K562 (cell line): ENCODE results near the gene MOCS3. TPM values are rescaled to one million over a fixed set of nuclear protein-coding genes. Genes with fewer than 3 reads are reported as not detected.

Source experiments
- ATAC-seq: fragments of 200-7000 bp; cut with Tn5 transposase; 3 replicates; pipeline ENCODE4 v1.9.1; 2020; ENCODE audit warnings: moderate library complexity
- BruUV-seq: library from RNA; stranded (reverse); fragments of 400-500 nt; replicated peaks from 2 replicates; lab custom pipeline; 2021; lab: Mats Ljungman, UMichigan
- CTCF ChIA-PET: fragments of 300-600 bp; formaldehyde crosslinking; extraction: SDS; loops from one replicate; lab custom pipeline; 2021; ENCODE audit warnings: low intra/inter-chr PET ratio; lab: Yijun Ruan, JAX
- POLR2A ChIA-PET: fragments of 300-600, 350-650 bp; sonication (Branson Sonifier 250); formaldehyde crosslinking; extraction: SDS; loops from one replicate; lab custom pipeline; 2021; ENCODE audit warnings: antibody characterized with exemption, inconsistent platforms; lab: Yijun Ruan, JAX
- DNase-seq, 4 experiments: peaks; one replicate each; pipeline versions ENCODE4 v3.0.0 to v3.0.0-alpha.2; 2011 to 2018; ENCODE audit warnings: low spot score in 3 of 4, mixed read lengths in 3 of 4; ENCODE audit errors: extremely low read depth in 1 of 4
- FAIRE-seq: peaks from 2 replicates; lab custom pipeline; 2011; peaks lifted over from hg19 to GRCh38; lab: Jason Lieb, UNC
- H2AFZ ChIP-seq: 2 replicates; pipeline ENCODE4 v1.6.0; 2011; ENCODE audit warnings: low read depth, low read length, control low read depth, inconsistent platforms
- H3K27ac ChIP-seq: fragments of 200-600 bp; 3 replicates; pipeline ENCODE4 v1.8.0; 2011; ENCODE audit warnings: low read depth, mild to moderate bottlenecking, control low read depth, inconsistent platforms, low read length, moderate library complexity, mixed read lengths; ENCODE audit errors: extremely low read depth
- H3K27me3 ChIP-seq, 2 experiments: fragments of 300-600 bp in 1 of 2; 2 replicates in 1 of 2; 3 replicates in 1 of 2; pipeline versions ENCODE4 v1.6.0 to v1.8.0; 2011; ENCODE audit warnings: inconsistent platforms in 2 of 2, low read length in 2 of 2, mild to moderate bottlenecking in 1 of 2, mixed read lengths in 1 of 2, moderate library complexity in 1 of 2; ENCODE audit not compliant: control insufficient read depth in 2 of 2, insufficient read depth in 2 of 2
- H3K36me3 ChIP-seq: fragments of 300-600 bp; 3 replicates; pipeline ENCODE4 v1.8.0; 2011; ENCODE audit warnings: mild to moderate bottlenecking, low read length, inconsistent platforms; ENCODE audit not compliant: control insufficient read depth, insufficient read depth
- H3K4me1 ChIP-seq, 2 experiments: fragments of 200-600 bp in 1 of 2; replicated peaks in 1 of 2; 2 replicates in 1 of 2; 3 replicates in 1 of 2; pipeline versions ENCODE4 v1.5.1 to v1.8.0; 2011; ENCODE audit warnings: inconsistent platforms in 2 of 2, low read length in 2 of 2, mild to moderate bottlenecking in 1 of 2, mixed read lengths in 1 of 2, moderate library complexity in 1 of 2; ENCODE audit not compliant: control insufficient read depth in 2 of 2, insufficient read depth in 2 of 2
- H3K4me2 ChIP-seq: 2 replicates; pipeline ENCODE4 v1.6.1; 2011; ENCODE audit warnings: low read length, control low read depth, inconsistent platforms, mixed read lengths; ENCODE audit not compliant: insufficient read depth
- H3K4me3 ChIP-seq: fragments of 200-600 bp; sonication (generic), shearing (Covaris generic); 2 replicates; pipeline ENCODE4 v1.5.1; 2016; ENCODE audit warnings: control low read depth, inconsistent platforms
- H3K79me2 ChIP-seq: fragments of 200-600 bp; 3 replicates; pipeline ENCODE4 v1.8.0; 2011; ENCODE audit warnings: low read length, inconsistent platforms; ENCODE audit not compliant: control insufficient read depth, insufficient read depth
- H3K9ac ChIP-seq, 2 experiments: 2 replicates each; pipeline versions ENCODE4 v1.6.0 to v1.6.1; 2011; ENCODE audit warnings: low read depth in 2 of 2, low read length in 2 of 2, control low read depth in 1 of 2, inconsistent platforms in 1 of 2, mild to moderate bottlenecking in 1 of 2, mixed read lengths in 1 of 2; ENCODE audit not compliant: insufficient read depth in 1 of 2
- H3K9me1 ChIP-seq: one replicate; pipeline ENCODE4 v1.6.0; 2011; ENCODE audit warnings: inconsistent platforms, mild to moderate bottlenecking, low read length, moderate library complexity; ENCODE audit not compliant: control insufficient read depth, insufficient read depth
- H3K9me3 ChIP-seq: replicated peaks from 2 replicates; pipeline ENCODE4 v1.5.1; 2011; ENCODE audit warnings: low read depth, low read length, inconsistent platforms; ENCODE audit not compliant: control insufficient read depth, insufficient read depth
- H4K20me1 ChIP-seq: replicated peaks from 2 replicates; pipeline ENCODE4 v1.6.1; 2011; ENCODE audit warnings: low read length, inconsistent platforms, mixed read lengths; ENCODE audit not compliant: control insufficient read depth, insufficient read depth
- HDGF ChIP-seq: fragments of 450-650 bp; IDR thresholded peaks from 2 replicates; pipeline ENCODE4 v1.6.1; 2016
- MXD1 ChIP-seq: fragments of 250-450 bp; sonication (Bioruptor Pico); IDR thresholded peaks from 2 replicates; pipeline ENCODE4 v1.8.0; 2021; ENCODE audit warnings: borderline replicate concordance, mild to moderate bottlenecking, moderate library complexity; ENCODE audit not compliant: poor library complexity, severe bottlenecking
- ZNF239 ChIP-seq: fragments of 250-450 bp; sonication (Bioruptor Pico); IDR thresholded peaks from 2 replicates; pipeline ENCODE4 v1.4.0; 2020; ENCODE audit warnings: mild to moderate bottlenecking
- ZNF384 ChIP-seq: IDR thresholded peaks from 2 replicates; pipeline ENCODE4 v1.6.1; 2012; ENCODE audit warnings: low read depth, low read length, improper control_type of control experiment
- ZNF583 ChIP-seq: fragments of 250-450 bp; sonication (Bioruptor Pico); IDR thresholded peaks from 2 replicates; pipeline ENCODE4 v1.4.0; 2020
- WGBS: fragments of 100-300 bp; shearing (Covaris generic); methylation state at CpG from one replicate; pipeline ENCODE4 v1.1.6; 2016; ENCODE audit warnings: low coverage, mixed read lengths; ENCODE audit not compliant: insufficient coverage; ENCODE audit errors: missing lambda C conversion rate; 5-methylcytosine and 5-hydroxymethylcytosine counted together
- in situ Hi-C: fragments of 300-500 bp; cut with MboI; formaldehyde crosslinking; loops from 4 replicates; pipeline ENCODE4 v1.15.0; 2018; ENCODE audit warnings: inconsistent platforms, mixed read lengths
- intact Hi-C: fragments of 100-400 bp; cut with micrococcal nuclease; formaldehyde crosslinking; loops from 2 replicates; pipeline ENCODE4 v1.14.2; 2022
- polyA plus RNA-seq, 8 experiments: library from polyadenylated mRNA; depleted of rRNA in 4 of 8; stranded (reverse) in 5 of 8; unstranded in 3 of 8; fragments of >200 nt; fragmentation: Nextera tagmentation in 2 of 8; fragmentation: Illumina TruSeq in 1 of 8; extraction: Ambion mirVana in 2 of 8; extraction: Trizol in 1 of 8; gene quantifications; 2 replicates each; pipeline versions ENCODE4 v1.2.1 to v1.2.3, GENCODE V29; 2011 to 2014; ENCODE audit warnings: inconsistent platforms in 1 of 8, missing spikeins in 1 of 8
- total RNA-seq, 7 experiments: library from RNA; depleted of rRNA in 6 of 7; stranded (reverse); fragments of >200 nt in 6 of 7; fragmentation: Illumina TruSeq in 2 of 7; extraction: Trizol in 2 of 7; gene quantifications; 2 replicates each; pipeline versions ENCODE4 v1.2.1 to v1.2.3, GENCODE V29; 2011 to 2021; ENCODE audit warnings: low replicate concordance in 1 of 7
- TF ChIP-seq, protein P1 (sequence below): sonication (generic); formaldehyde crosslinking; IDR thresholded peaks from 2 replicates; pipeline ENCODE4 v1.8.1; 2023; ENCODE audit warnings: mild to moderate bottlenecking, missing genetic modification reagents
- TF ChIP-seq, protein P2 (sequence below): fragments of 250-450 bp; sonication (Bioruptor Pico); IDR thresholded peaks from 2 replicates; pipeline ENCODE4 v1.8.0; 2021; ENCODE audit warnings: mild to moderate bottlenecking, moderate library complexity

MOCS3 gene
- total and polyA plus RNA-seq, 9 of the 15 experiments (the other 6 are each of a cell fraction or from before 2014, with no cell fraction given) = 0.70 to 6.2 (median 2.9) TPM

DNA sequence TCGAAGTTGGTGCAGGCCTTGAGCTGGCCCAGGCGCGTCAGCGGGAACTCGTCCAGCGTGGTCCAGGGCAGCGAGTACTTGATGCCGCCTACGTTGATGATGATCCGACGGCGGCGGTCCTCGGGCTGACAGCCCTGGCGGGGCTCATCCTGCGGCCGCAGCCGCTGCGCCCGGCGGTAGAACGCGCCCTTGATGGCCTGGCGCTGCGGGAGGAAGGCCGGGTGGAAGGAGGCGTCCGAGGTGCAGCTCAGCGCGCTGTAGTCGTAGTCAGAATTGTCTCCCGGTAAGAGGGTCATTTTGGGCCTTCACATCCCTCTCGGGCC lies 51.4 kb downstream of the MOCS3 start:
- no peak for FAIRE-seq
- Histone ChIP-seq H3K79me2 (no peaks in the 10 kb centered on the region), H3K27me3 (peaks cover 12 to 62% of the 10 kb centered on the region in 2 experiments; a peak in 4 of 5 replicates), H2AFZ (no peak overlapping the region), H3K9ac (no peak overlapping the region), H3K9me3 (no peaks in the 10 kb centered on the region), H3K4me3 (no peak overlapping the region), H3K4me1 (peaks cover 0 to 9% of the 10 kb centered on the region in 2 experiments; a peak in 1 of 5 replicates), H3K36me3 (no peaks in the 10 kb centered on the region), H3K4me2 (no peak overlapping the region), H3K27ac (no peak overlapping the region), H3K9me1 (no peaks in the 10 kb centered on the region), H4K20me1 (no peaks in the 10 kb centered on the region; the same call in 1 of the 2 replicates)
- no peak for DNase-seq
- ChIA-PET CTCF (no interaction called here), POLR2A (interaction anchor here (0.6 to 2.2 kb wide), 3 partner anchors 10 to 366 kb away, joined by 3 to 6 read pairs (median 3); no protein-coding TSS in a partner anchor)
- 35% methylated on average over 33 of the region's 33 CpGs for WGBS
- no peak for ATAC-seq
- no TSS peak for BruUV-seq
- intact Hi-C loops (no loop called here), in situ Hi-C loops (no loop called here)
- TF ChIP-seq, protein P1, sequence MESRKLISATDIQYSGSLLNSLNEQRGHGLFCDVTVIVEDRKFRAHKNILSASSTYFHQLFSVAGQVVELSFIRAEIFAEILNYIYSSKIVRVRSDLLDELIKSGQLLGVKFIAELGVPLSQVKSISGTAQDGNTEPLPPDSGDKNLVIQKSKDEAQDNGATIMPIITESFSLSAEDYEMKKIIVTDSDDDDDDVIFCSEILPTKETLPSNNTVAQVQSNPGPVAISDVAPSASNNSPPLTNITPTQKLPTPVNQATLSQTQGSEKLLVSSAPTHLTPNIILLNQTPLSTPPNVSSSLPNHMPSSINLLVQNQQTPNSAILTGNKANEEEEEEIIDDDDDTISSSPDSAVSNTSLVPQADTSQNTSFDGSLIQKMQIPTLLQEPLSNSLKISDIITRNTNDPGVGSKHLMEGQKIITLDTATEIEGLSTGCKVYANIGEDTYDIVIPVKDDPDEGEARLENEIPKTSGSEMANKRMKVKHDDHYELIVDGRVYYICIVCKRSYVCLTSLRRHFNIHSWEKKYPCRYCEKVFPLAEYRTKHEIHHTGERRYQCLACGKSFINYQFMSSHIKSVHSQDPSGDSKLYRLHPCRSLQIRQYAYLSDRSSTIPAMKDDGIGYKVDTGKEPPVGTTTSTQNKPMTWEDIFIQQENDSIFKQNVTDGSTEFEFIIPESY = no peak
- TF ChIP-seq ZNF583 (no peak), ZNF239 (CRISPR knock-in tag) (no peak), ZNF384 (no peak), MXD1 (CRISPR knock-in tag) (no peak), HDGF (no peak)
- TF ChIP-seq, protein P2, sequence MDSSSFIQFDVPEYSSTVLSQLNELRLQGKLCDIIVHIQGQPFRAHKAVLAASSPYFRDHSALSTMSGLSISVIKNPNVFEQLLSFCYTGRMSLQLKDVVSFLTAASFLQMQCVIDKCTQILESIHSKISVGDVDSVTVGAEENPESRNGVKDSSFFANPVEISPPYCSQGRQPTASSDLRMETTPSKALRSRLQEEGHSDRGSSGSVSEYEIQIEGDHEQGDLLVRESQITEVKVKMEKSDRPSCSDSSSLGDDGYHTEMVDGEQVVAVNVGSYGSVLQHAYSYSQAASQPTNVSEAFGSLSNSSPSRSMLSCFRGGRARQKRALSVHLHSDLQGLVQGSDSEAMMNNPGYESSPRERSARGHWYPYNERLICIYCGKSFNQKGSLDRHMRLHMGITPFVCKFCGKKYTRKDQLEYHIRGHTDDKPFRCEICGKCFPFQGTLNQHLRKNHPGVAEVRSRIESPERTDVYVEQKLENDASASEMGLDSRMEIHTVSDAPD (CRISPR knock-in tag) = no peak
